ENCODE data around the gene NUDT3.
"Not testable (repeated sequence)": the region's sequence is repeated elsewhere in the genome, so short reads cannot be mapped to it uniquely, and the experiment has no call there.

DNA sequence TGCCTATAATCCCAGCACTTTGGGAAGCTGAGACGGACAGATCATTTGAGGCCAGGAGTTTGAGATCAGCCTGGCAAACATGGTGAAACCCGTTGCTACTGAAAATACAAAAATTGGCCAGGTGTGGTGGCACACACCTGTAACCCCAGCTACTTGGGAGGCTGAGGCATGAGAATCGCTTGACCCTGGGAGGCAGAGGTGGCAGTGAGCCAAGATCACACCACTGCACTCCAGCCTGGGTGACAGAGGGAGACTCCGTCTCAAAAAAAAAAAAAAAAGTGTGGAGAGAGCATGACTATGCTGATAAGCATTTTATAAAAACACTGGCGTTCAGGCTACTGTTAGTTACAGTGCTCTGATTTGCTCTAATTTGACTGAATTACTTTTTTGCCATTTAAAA lies 14.9 kb downstream of the NUDT3 start:
- TF ChIP-seq, protein P1, sequence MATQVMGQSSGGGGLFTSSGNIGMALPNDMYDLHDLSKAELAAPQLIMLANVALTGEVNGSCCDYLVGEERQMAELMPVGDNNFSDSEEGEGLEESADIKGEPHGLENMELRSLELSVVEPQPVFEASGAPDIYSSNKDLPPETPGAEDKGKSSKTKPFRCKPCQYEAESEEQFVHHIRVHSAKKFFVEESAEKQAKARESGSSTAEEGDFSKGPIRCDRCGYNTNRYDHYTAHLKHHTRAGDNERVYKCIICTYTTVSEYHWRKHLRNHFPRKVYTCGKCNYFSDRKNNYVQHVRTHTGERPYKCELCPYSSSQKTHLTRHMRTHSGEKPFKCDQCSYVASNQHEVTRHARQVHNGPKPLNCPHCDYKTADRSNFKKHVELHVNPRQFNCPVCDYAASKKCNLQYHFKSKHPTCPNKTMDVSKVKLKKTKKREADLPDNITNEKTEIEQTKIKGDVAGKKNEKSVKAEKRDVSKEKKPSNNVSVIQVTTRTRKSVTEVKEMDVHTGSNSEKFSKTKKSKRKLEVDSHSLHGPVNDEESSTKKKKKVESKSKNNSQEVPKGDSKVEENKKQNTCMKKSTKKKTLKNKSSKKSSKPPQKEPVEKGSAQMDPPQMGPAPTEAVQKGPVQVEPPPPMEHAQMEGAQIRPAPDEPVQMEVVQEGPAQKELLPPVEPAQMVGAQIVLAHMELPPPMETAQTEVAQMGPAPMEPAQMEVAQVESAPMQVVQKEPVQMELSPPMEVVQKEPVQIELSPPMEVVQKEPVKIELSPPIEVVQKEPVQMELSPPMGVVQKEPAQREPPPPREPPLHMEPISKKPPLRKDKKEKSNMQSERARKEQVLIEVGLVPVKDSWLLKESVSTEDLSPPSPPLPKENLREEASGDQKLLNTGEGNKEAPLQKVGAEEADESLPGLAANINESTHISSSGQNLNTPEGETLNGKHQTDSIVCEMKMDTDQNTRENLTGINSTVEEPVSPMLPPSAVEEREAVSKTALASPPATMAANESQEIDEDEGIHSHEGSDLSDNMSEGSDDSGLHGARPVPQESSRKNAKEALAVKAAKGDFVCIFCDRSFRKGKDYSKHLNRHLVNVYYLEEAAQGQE (IDR thresholded peaks at IDR 0.05): not testable (repeated sequence)
- TF ChIP-seq, protein P2, sequence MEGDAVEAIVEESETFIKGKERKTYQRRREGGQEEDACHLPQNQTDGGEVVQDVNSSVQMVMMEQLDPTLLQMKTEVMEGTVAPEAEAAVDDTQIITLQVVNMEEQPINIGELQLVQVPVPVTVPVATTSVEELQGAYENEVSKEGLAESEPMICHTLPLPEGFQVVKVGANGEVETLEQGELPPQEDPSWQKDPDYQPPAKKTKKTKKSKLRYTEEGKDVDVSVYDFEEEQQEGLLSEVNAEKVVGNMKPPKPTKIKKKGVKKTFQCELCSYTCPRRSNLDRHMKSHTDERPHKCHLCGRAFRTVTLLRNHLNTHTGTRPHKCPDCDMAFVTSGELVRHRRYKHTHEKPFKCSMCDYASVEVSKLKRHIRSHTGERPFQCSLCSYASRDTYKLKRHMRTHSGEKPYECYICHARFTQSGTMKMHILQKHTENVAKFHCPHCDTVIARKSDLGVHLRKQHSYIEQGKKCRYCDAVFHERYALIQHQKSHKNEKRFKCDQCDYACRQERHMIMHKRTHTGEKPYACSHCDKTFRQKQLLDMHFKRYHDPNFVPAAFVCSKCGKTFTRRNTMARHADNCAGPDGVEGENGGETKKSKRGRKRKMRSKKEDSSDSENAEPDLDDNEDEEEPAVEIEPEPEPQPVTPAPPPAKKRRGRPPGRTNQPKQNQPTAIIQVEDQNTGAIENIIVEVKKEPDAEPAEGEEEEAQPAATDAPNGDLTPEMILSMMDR (IDR thresholded peaks at IDR 0.05; ENCODE audit: low read depth, low read length, missing input control): not testable (repeated sequence)
- TF ChIP-seq HNF4A (conservative IDR thresholded peaks at IDR 0.05); SP1 (IDR thresholded peaks at IDR 0.05); FOXA1 (IDR thresholded peaks at IDR 0.05); HNF4G (IDR thresholded peaks at IDR 0.05); TAF1 (conservative IDR thresholded peaks at IDR 0.05); JUND (IDR thresholded peaks at IDR 0.05): not testable (repeated sequence)
- TF ChIP-seq, protein P3, sequence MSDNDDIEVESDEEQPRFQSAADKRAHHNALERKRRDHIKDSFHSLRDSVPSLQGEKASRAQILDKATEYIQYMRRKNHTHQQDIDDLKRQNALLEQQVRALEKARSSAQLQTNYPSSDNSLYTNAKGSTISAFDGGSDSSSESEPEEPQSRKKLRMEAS (IDR thresholded peaks at IDR 0.05): not testable (repeated sequence)
